SKM-1 treated with dmso at 0.1 percent for 144 hours (cell line): Measurements from ENCODE around the gene NR6A1.

Source experiments
- DNase-seq: peaks from one replicate; lab custom pipeline; 2025; ENCODE audit not compliant: unreplicated experiment; lab: John Stamatoyannopoulos, UW

Gene NR6A1

DNA sequence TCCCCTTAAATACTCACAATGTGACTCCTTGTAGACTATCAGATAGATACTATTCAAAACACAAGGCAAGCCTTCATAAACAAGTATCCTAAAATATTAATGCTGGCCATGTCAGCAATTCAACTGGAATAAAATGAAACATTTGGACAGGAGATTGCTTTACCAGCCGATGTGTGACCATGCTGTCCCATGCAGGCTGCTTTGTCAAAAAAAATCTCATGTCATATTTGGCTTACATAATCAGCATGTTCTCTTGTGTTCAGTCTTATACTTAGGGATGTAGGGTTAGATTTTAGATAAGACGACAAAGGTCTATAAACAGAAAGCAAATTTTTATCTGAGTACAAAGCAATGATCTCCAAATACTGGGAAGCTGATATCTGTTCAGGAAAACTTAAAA, 108.5 kb downstream of the NR6A1 start:
- no peak for DNase-seq

DNA sequence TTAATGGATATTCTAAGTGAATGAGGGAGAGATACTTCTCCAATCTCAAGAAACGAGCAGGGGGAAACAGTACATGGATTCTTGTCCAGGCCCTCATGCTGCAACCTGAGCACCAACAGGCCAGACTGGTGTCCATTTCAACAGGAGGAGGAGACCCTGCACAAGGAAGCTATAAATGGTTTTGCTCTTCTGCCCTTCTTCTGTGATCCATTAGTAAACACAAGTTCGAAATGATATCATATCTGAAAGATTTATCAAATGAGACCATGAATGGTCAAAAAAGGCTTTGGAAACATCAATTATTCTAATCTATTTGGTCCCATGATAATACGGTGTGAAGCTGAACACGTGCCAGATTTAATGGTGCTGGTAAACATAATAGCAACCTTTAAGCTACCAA, 109.8 kb downstream of the NR6A1 start:
- DNase-seq: no peak

DNA sequence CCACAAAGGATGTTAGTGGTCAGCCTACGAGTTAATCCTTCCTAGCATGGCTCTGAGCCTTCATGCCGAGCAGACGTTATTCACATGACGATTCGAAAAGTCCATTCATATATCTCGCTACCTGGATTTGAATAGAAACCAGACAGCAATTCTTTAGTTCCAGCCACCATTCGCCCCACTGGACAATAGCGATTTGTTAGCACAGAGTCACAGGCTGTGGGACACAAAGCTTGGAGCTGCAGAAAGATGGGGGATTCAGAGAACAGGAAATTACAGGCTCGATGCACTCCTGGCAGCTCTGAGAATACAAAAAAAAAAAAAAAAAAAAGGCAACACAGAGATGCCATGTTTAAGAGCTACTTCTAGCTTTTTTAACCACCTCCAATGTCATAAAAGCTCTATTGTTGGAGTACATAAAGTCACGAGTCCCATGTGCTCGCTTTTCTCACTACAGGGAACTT, 110.7 kb downstream of the NR6A1 start:
- DNase-seq: no peak

DNA sequence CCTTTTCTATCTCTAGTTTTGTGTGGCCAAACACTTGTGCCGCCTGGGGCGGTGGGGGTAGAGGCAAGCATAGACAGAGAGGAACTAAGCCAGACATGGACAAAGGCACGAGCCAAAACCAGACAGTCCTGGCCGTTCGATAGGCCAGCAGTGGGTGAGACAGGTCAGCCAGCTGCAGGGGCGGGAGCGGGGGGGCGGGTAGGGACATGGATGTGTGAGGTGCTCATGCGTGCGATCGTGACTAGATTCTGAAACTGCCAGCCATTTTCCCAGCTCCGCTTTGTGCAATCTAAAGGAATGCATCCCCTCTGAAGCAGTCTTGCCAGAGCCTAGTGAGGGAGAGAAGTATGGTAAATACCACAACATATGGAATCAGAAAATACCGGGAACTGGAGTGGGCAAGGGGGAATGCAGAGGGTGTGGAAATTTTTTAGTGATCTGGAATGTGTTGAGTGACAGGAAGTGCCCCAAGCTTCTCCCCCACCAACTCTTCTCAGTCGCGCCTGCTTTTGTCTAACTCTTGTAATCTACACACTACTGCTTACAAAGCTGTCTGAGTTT, 111.9 kb downstream of the NR6A1 start:
- peak; percentile 78 for DNase-seq

DNA sequence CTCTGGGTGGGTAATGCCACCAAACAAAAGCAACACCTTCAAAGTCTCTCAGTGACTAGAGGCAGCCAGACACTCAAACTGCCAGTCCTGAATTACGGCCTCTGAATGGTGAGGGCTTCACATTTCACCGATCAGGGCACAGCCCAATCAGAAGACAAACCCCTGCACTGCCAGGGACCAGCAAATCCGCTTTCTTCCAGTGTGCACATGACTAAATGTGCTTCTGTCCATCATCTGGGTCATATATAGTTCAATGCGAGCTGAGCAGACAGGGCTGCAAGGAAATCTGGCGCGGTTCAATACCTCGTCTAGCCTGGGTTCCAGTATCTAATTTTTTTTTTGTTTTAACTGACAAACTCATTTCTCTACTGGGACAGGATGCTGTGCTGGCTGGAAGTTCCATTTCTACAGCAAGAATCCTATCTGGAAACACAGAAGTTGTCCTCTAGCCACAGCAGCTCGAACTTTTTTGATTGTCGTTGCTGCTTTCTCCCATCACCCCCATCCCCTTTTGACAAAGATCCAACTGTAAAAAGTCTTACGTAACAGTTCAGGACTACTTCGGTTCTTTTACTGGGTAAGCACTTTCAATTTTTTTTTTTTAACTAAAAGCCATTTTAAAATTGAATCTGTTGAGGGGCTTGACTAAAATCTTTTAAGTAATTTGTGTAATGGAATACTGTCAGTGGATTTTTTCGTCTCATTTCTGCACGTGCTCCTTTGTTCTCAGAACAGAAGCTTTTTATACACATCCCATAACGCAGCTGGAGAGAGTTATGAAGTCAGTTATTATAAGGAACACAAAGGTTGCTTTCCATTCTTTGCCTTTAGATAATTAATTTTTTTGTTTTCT, 112.7 kb downstream of the NR6A1 start:
- peak; percentile 75 for DNase-seq

DNA sequence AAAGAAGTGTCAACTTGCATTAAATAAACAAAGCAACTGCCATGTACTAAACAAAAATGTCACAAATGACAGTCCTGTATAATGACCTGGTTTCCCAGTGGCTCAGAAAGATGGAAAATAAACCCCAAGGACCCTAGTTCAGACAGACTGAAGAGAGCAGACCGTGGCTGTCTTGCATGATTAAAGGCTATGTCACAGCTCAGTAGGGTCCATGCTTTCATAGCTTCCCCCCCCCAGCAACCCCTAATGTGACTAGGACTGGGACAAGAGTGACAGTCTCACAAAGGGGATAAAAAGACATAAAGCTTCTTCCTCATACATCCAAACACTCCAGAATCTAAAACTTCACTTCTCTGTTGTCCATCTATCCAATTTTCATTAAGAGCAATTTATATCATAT, 113.6 kb downstream of the NR6A1 start:
- DNase-seq: no peak

DNA sequence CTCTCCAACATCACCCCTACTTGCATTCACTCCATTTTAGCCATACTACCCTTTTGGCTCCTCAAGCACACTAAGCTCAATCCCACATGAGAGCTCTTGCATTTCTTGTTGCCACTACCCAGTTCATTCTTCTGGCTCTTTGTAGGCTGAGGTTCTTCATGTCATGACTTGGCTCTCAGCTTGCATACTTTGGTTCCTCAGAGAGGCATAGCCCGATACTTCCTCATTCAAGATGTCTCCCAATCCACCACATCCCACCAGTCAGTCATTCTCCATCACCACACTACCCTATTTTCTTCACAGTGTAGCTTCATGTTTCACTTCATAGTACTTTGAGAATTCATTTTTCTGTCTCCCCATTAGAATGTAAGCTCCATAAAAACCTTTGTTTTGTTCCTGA, 116.7 kb downstream of the NR6A1 start:
- peak; percentile 72 for DNase-seq

DNA sequence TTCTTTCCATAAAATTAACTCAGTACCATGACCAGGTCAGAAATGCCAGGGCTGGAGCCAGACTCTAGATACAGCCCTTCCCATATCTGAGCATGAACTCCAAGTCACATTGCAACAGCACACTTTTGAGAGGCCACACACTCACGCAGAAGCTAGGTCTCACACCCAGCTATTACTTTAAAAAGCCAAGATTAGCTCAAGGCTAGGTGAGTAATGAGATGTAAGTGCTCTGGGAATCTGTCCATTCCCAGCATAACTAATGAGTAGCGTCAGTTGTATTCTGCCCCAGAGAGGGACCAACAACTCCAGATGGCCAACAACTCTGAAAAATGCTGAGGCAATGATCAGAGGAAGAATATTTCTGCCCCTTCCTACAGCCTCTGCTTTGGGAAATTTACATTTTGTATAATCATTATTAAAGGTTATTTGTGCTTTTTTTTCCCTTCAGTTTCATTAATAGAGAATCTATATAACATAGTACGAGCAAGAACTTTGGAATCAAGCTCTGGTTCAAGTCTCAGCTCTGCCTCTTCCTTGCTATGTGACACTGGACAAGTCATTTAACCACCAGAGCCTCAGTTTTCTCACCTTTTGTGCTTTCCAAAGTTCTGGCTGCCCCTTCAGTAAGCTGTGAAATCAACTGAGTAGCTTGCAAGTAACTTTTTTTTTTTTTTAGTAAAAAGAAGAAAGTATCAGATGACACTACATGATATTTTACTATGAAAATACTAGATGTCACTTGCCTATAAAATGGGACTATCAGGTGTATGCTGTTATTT, 118.3 kb downstream of the NR6A1 start:
- no peak for DNase-seq

DNA sequence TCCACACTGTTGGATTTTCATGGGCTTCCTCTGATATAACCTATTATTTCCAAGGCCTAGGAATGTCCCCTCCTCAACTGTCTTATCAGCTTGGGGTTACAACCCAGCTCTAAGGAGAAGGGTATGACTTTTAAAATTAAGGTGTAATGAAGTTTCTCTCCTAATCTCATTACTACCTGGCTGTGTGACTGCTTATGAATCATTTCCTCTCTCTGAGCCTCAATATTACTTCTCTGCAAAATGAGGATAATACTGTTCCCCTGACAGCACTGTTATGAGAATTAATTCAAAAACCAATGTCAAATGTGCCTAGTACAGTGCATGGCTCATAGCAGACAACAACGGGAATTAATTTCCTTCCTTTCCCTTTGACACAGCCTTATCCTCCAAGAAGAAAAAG, 118.9 kb downstream of the NR6A1 start:
- no peak for DNase-seq

DNA sequence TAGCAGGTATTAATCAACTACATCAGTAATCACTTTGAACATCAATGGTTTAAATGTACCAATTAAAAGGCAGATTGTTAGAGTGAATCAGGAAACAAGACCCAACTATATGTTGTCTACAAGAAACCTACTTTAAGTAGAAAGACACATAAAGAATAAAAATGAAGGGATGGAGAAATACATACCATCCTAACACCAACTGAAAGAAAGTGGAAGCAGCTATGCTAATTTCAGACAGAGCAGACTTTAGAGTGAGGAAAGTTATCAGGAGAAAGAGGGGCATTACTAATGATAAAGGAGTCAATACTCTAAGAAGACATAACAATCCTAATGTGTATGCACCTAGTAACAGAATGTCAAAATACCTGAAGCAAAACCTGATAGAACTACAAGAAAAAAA, 125.8 kb downstream of the NR6A1 start:
- no peak for DNase-seq

DNA sequence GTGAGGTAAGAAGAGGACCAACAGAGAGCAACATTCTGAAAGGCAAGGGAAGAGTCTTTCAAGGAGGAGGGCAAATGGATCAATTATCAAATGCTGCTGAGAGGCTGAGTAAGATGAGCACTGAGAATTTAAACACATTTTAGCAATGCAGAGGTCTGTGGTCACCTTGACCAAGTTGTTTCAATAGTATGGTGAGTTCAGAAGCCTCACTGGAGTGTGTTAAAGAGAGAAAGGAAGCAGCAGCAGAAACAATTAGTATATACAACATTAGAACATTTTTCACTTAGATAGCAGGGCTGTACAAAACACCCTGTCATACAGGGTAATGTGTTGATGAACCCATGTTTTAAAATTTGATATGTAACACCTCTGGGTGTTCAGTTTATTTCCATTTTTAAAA, 131.5 kb downstream of the NR6A1 start:
- no peak for DNase-seq

DNA sequence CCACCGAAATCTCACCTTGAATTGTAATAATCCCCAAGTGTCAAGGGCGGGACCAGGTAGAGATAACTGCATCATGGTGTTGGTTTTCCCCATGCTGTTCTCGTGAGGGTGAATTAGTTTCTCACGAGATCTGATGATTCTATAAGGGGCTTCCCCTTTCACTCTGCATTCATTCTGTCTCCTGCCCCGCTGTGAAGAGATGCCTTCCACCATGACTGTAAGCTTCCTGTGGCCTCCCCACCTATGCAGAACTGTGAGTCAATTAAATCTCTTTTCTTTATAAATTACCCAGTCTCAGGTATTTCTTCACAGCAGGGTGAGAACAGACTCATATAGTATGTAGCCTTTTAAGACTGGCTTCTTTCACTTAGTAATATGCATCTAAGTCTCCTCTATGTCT, 135.8 kb downstream of the NR6A1 start:
- no peak for DNase-seq

DNA sequence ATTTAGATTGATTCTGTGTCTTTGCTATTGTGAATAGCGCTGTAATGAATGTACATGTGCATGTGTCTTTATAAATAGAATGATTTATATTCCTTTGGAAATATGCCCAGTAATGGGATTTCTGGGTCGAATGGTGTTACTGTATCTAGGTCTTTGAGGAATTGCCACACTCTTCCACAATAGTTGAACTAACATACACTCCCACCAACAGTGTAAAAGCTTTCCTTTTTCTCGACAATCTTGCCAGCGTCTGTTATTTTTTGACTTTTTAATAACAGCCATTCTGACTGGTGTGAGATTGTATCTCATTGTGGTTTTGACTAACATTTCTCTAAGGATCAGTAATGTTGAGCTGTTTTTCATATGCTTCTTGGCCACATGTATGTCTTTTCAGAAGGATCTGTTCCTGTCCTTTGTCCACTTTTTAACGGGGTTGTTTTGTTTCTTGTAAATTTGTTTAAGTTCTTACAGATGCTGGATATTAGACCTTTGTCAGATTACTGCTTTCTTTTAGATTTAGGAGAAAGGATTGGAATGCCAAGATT, 139.0 kb downstream of the NR6A1 start:
- no peak for DNase-seq

DNA sequence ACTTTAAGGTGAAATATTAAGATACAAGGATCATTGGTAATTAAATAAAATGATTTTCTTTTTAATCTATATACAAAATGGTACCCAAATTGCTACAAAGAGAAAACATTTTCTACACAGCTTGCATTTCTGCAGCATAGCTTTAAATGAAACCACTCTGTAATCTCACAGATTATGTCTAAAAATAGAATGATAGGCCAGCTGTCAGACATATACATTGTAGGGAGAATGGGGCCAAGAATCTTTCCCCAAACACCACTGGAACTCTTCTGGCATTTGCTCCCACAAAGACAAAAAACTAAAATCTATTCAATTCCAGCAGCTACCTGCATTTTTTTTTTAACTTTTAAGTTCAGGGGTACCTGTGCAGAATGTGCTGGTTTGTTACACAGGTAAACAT, 139.8 kb downstream of the NR6A1 start:
- no peak for DNase-seq

DNA sequence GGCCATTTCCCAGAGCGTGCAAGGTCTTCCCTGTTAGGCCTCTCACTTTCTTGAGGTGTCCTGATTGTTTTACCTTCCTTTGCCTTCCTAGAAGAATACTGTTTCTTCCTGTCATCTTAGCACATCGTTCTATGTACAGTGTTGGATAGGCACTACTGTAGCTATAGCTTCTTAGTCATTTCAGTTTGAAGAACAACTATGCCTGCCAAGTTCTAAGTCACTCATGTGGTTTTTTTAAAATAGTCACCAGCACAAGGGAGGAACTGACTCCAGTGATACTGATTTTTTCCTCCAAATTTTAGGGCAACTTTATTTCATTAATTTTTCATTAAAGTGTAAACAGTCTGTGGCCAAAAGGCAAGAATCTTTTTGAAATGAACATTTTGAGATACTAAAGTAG, 141.5 kb downstream of the NR6A1 start:
- DNase-seq: no peak

DNA sequence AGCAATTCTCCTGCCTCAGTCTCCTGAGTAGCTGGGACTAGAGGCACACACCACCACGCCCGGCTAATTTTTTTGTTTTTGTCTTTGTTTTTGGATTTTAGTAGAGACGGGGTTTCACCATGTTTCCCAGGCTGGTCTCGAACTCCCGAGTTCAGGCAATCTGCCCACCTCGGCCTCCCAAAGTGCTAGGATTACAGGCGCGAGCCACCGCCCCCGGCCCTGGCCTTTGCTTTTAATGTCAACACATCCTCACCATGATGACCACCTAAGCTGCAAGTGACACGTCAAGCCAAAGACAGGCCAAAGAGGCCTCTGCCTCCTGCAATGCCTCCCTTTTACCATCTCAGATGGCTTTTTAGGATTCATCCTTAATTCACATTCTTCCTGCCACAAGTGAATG, 142.4 kb downstream of the NR6A1 start:
- no peak for DNase-seq

DNA sequence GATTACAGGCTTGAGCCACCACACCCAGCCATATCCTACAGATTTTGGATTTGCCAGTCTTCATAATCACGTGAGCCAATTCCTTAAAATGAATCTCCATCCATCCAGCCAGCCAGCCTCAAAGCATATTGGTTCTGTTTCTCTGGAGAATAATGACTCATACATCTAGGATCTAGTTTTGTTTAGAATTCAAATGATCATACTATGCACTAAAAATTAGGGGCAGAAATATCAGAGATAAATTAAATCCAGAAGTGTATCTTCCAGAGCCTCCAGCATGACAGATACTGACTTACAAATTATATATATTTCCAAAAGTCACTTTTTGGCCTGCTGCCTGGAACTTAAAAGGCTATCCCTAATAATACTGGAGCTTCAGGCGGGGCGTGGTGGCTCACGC, 144.8 kb downstream of the NR6A1 start:
- DNase-seq: no peak

DNA sequence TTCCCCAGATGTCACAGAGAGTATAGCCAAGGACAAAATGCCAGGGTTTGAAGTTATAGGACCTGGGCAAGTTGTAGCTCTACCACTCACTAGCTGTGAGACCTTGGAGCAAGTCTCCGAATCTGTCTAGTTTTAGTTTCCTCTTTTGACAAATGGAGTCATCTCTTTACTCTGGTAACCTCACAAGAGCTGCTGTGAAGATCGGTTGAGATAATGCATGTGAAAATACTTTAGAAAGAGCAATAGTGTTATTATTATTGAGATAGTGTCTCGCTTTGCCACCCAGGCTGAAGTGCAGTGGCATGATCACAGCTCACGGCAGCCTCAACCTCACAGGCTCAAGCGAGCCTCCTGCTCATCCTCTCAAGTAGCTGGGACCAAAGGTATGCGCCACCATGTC, 146.0 kb downstream of the NR6A1 start:
- DNase-seq: no peak

DNA sequence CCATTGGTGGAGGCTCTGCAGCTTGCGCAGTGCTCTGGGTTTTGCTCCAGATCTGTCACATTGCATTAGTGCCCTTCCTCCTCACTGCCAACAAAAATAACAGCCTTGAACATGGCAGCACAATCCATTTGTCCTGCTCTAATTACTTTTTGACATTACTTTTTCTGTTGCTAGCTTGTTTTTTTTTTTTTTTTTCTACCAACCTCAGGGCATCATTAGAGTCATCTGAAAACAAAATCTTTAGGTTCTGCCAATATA, 146.4 kb downstream of the NR6A1 start:
- DNase-seq: no peak

DNA sequence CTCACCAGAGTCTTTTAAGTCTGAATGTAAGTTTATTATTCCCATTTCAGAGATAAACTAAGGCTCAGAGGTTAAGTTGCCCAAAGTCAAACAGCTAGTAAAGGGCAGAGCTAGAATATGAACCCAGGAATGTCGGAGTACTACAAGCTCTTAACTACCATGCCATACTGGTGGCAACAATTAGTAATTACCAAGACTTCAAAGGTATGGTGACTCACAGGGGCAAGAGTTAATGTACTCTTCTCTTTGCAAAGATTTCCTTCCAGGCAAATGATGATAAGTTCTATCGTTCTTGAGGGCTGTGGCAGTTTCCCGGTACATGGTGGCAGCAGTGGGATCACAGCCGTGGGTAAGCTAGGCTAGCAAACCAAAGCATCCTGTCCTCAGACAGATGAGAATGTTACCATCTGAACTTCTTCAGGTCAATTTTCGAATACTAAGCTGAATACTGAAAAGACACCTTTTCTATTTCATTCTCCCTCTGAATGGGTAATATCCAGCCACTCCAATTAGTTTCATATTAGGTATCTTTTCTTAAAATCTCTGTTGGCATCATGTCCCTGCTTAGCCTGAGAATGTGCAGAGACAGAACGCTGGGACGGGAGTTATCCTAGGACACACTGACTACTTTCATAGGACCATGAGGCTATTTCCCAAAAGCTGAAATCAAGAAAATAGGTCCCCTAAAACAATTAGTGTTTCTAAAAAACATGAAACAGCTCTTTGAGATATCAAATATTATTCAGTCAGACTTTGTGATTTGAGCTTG, 147.0 kb downstream of the NR6A1 start:
- no peak for DNase-seq

DNA sequence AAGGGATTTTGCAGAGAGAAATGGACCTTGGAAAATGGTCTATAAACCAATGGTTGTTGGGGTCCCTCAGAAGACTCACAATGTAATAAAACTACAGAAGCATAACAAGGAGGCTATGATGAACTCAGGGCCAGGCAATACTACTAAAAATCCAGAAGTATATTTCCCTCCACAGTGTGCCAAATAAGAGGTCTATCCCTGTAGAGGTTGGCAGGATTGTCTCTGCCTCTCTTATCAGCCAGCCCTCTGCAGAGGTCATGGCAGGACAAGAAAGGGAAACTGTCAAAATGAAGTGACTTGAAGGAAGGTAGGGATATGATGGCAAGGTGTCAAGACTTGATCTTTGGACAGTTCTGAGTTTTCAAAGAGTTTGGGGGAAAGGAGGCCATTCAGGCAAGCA, 148.2 kb downstream of the NR6A1 start:
- DNase-seq: no peak
